Activated naive CD4-positive, alpha-beta T cell treated with anti-CD3 and anti-CD28 coated beads, Interleukin-2, amount 50 U/mL, for 24 hours (primary cell): ENCODE data around the gene RNF19B.

Experiments
- H3K27ac Mint-ChIP-seq: one replicate; pipeline ENCODE4 v1.8.0; 2021; ENCODE audit warnings: mild to moderate bottlenecking, mixed read lengths
- H3K27me3 Mint-ChIP-seq: one replicate; pipeline ENCODE4 v1.8.0; 2021; ENCODE audit warnings: mixed read lengths
- H3K36me3 Mint-ChIP-seq: one replicate; pipeline ENCODE4 v1.8.0; 2021; ENCODE audit warnings: mixed read lengths
- H3K4me1 Mint-ChIP-seq: one replicate; pipeline ENCODE4 v1.8.0; 2021; ENCODE audit warnings: mixed read lengths
- H3K4me3 Mint-ChIP-seq: one replicate; pipeline ENCODE4 v1.8.0; 2021; ENCODE audit warnings: mild to moderate bottlenecking, mixed read lengths
- H3K9me3 Mint-ChIP-seq: one replicate; pipeline ENCODE4 v1.8.0; 2021; ENCODE audit warnings: mixed read lengths

Gene RNF19B

GRCh38 chr1:32931760-32932159 lies 32.8 kb downstream of the RNF19B start:
- H3K4me1 Mint-ChIP-seq = no peaks in the 10 kb centered on the region
- H3K9me3 Mint-ChIP-seq = no peaks in the 10 kb centered on the region
- H3K4me3 Mint-ChIP-seq = no peak overlapping the region
- H3K36me3 Mint-ChIP-seq = no peaks in the 10 kb centered on the region
- H3K27me3 Mint-ChIP-seq = peaks cover 5% of the 10 kb centered on the region
- H3K27ac Mint-ChIP-seq = no peak overlapping the region

GRCh38 chr1:32929366-32929765 lies 35.2 kb downstream of the RNF19B start:
- Mint-ChIP-seq H3K36me3 (no peaks in the 10 kb centered on the region), H3K9me3 (no peaks in the 10 kb centered on the region), H3K27ac (no peak overlapping the region), H3K27me3 (peaks cover 22% of the 10 kb centered on the region), H3K4me1 (peaks cover 12% of the 10 kb centered on the region), H3K4me3 (no peak overlapping the region)

GRCh38 chr1:32928715-32929114 lies 35.9 kb downstream of the RNF19B start:
- Mint-ChIP-seq H3K4me3 (no peak overlapping the region), H3K9me3 (no peaks in the 10 kb centered on the region), H3K4me1 (peaks cover 18% of the 10 kb centered on the region), H3K36me3 (no peaks in the 10 kb centered on the region), H3K27me3 (peaks cover 29% of the 10 kb centered on the region), H3K27ac (no peak overlapping the region)

GRCh38 chr1:32928285-32928684 lies 36.3 kb downstream of the RNF19B start:
- no peak overlapping the region for H3K27ac Mint-ChIP-seq
- no peak overlapping the region for H3K4me3 Mint-ChIP-seq
- H3K27me3 Mint-ChIP-seq = peaks cover 32% of the 10 kb centered on the region
- H3K36me3 Mint-ChIP-seq = no peaks in the 10 kb centered on the region
- no peaks in the 10 kb centered on the region for H3K9me3 Mint-ChIP-seq
- peaks cover 22% of the 10 kb centered on the region for H3K4me1 Mint-ChIP-seq

GRCh38 chr1:32927441-32927840 lies 37.2 kb downstream of the RNF19B start:
- Mint-ChIP-seq H3K36me3 (no peaks in the 10 kb centered on the region), H3K4me1 (peaks cover 22% of the 10 kb centered on the region), H3K27ac (no peak overlapping the region), H3K9me3 (no peaks in the 10 kb centered on the region), H3K27me3 (peaks cover 39% of the 10 kb centered on the region), H3K4me3 (no peak overlapping the region)

GRCh38 chr1:32926562-32926961 lies 38.0 kb downstream of the RNF19B start:
- H3K27me3 Mint-ChIP-seq = peaks cover 44% of the 10 kb centered on the region
- no peak overlapping the region for H3K4me3 Mint-ChIP-seq
- no peak overlapping the region for H3K27ac Mint-ChIP-seq
- peaks cover 22% of the 10 kb centered on the region for H3K4me1 Mint-ChIP-seq
- no peaks in the 10 kb centered on the region for H3K36me3 Mint-ChIP-seq
- H3K9me3 Mint-ChIP-seq = no peaks in the 10 kb centered on the region

- H3K4me1 Mint-ChIP-seq = peaks cover 22% of the 10 kb centered on the region
- H3K4me3 Mint-ChIP-seq = peak overlapping the region; percentile 56
- no peaks in the 10 kb centered on the region for H3K9me3 Mint-ChIP-seq
- H3K27me3 Mint-ChIP-seq = peaks cover 49% of the 10 kb centered on the region
- H3K36me3 Mint-ChIP-seq = no peaks in the 10 kb centered on the region
- H3K27ac Mint-ChIP-seq = no peak overlapping the region
Observed at GRCh38 chr1:32925403-32926162, 39.0 kb downstream of the RNF19B start.

GRCh38 chr1:32924881-32925344 lies 39.7 kb downstream of the RNF19B start:
- peak overlapping the region; percentile 56 for H3K4me3 Mint-ChIP-seq
- peaks cover 22% of the 10 kb centered on the region for H3K4me1 Mint-ChIP-seq
- peaks cover 52% of the 10 kb centered on the region for H3K27me3 Mint-ChIP-seq

GRCh38 chr1:32920833-32921232 lies 43.8 kb downstream of the RNF19B start:
- Mint-ChIP-seq H3K4me1 (peaks cover 22% of the 10 kb centered on the region), H3K27ac (no peak overlapping the region), H3K9me3 (no peaks in the 10 kb centered on the region), H3K27me3 (peaks cover 50% of the 10 kb centered on the region), H3K36me3 (no peaks in the 10 kb centered on the region), H3K4me3 (no peak overlapping the region)

More at GRCh38 chr1:32924881-32925344, 39.7 kb downstream of the RNF19B start:
- no peak overlapping the region for H3K27ac Mint-ChIP-seq
- H3K9me3 Mint-ChIP-seq = no peaks in the 10 kb centered on the region
- H3K36me3 Mint-ChIP-seq = no peaks in the 10 kb centered on the region

GRCh38 chr1:32919811-32920733 lies 44.5 kb downstream of the RNF19B start:
- no peaks in the 10 kb centered on the region for H3K9me3 Mint-ChIP-seq
- H3K4me1 Mint-ChIP-seq = peaks cover 15% of the 10 kb centered on the region
- H3K4me3 Mint-ChIP-seq = no peak overlapping the region
- no peaks in the 10 kb centered on the region for H3K36me3 Mint-ChIP-seq
- no peak overlapping the region for H3K27ac Mint-ChIP-seq
- peaks cover 43% of the 10 kb centered on the region for H3K27me3 Mint-ChIP-seq

GRCh38 chr1:32918179-32918578 lies 46.4 kb downstream of the RNF19B start:
- no peaks in the 10 kb centered on the region for H3K9me3 Mint-ChIP-seq
- H3K4me1 Mint-ChIP-seq = no peaks in the 10 kb centered on the region

GRCh38 chr1:32917521-32917920 lies 47.1 kb downstream of the RNF19B start:
- peaks cover 22% of the 10 kb centered on the region for H3K27me3 Mint-ChIP-seq
- H3K4me1 Mint-ChIP-seq = no peaks in the 10 kb centered on the region
- H3K27ac Mint-ChIP-seq = peak overlapping the region; percentile 27
- no peaks in the 10 kb centered on the region for H3K36me3 Mint-ChIP-seq
- H3K9me3 Mint-ChIP-seq = no peaks in the 10 kb centered on the region
- H3K4me3 Mint-ChIP-seq = no peak overlapping the region

More at GRCh38 chr1:32918179-32918578, 46.4 kb downstream of the RNF19B start:
- Mint-ChIP-seq H3K36me3 (no peaks in the 10 kb centered on the region), H3K27me3 (peaks cover 28% of the 10 kb centered on the region), H3K27ac (no peak overlapping the region), H3K4me3 (no peak overlapping the region)

- Mint-ChIP-seq H3K27ac (no peak overlapping the region), H3K9me3 (no peaks in the 10 kb centered on the region), H3K36me3 (no peaks in the 10 kb centered on the region), H3K27me3 (peaks cover 14% of the 10 kb centered on the region), H3K4me1 (no peaks in the 10 kb centered on the region), H3K4me3 (no peak overlapping the region)
Observed at GRCh38 chr1:32915766-32916706, 48.6 kb downstream of the RNF19B start.

GRCh38 chr1:32910319-32910718 lies 54.3 kb downstream of the RNF19B start:
- Mint-ChIP-seq H3K4me1 (no peaks in the 10 kb centered on the region), H3K4me3 (no peak overlapping the region), H3K9me3 (no peaks in the 10 kb centered on the region), H3K36me3 (no peaks in the 10 kb centered on the region), H3K27ac (no peak overlapping the region), H3K27me3 (no peaks in the 10 kb centered on the region)

GRCh38 chr1:32907435-32907834 lies 57.2 kb downstream of the RNF19B start:
- no peaks in the 10 kb centered on the region for H3K36me3 Mint-ChIP-seq
- H3K9me3 Mint-ChIP-seq = no peaks in the 10 kb centered on the region
- no peak overlapping the region for H3K27ac Mint-ChIP-seq
- no peak overlapping the region for H3K4me3 Mint-ChIP-seq
- no peaks in the 10 kb centered on the region for H3K4me1 Mint-ChIP-seq
- H3K27me3 Mint-ChIP-seq = peaks cover 7% of the 10 kb centered on the region
